SIG-M5 (cell line): ENCODE measurements around the gene TMEM59.
"Not testable (repeated sequence)": the region's sequence is repeated elsewhere in the genome, so short reads cannot be mapped to it uniquely, and the experiment has no call there.

Source experiments
- DNase-seq: peaks from one replicate; lab custom pipeline; 2025; lab: John Stamatoyannopoulos, UW

TMEM59 gene

GRCh38 chr1:54012863-54013262, 40.1 kb downstream of the TMEM59 start:
- DNase-seq = no peak

GRCh38 chr1:54012008-54012325, 41.0 kb downstream of the TMEM59 start:
- no peak for DNase-seq

DNA sequence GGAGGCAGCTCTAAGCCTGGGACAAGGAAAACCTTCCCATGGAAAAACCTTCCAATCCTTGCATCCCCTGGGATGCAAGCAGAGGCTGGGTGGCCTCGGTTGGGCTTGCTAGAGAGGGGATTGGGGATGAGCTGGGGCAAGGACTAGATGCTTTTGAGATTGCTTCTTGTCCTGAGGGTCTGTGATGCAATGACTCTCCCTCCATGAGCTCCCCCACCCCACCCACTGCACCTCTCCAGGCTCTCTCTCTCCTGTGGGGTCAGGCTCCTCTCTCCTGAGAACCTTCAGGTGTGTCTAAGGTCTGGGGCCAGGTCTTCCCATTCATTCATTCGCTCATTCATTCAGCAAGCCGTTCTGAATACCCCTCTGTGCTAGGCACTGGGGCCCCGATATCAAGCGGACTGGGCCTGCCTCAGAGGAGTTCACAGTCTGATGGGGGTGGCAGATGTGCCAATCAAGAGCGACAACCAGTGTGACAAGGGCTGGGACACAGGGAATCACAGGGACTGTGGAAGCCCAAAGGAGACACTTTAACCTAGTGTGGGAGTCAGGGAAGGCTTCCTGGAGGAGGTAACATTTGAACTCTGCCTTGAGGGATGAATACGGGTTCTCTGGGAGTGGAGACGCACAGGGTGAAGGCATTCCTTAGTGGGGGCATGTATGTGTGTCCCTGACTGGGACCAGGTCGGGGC, 41.5 kb downstream of the TMEM59 start:
- no peak for DNase-seq

- DNase-seq = no peak
Observed at GRCh38 chr1:54010415-54011117, 42.4 kb downstream of the TMEM59 start.

GRCh38 chr1:54009406-54009805, 43.6 kb downstream of the TMEM59 start:
- no peak for DNase-seq

- no peak for DNase-seq
Observed at GRCh38 chr1:54008876-54009275, 44.1 kb downstream of the TMEM59 start.

DNA sequence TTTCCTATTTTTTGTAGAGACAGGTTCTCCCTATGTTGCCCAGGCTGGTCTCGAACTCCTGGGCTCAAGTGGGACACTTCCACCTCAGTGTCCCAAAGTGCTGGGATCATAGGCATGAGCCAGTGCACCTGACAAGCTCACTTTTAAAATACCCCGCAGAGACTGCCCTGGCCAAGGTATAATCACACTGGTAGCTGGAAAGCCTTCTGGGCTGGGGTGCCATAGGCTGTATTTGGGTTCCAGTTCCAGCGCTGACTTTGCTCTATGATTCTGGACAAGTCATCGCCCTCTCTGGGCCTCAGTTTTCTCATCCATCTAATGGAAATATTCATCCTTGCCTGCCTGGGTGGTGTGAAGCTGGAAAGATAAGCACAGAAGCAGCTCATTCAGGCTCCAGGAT, 45.4 kb downstream of the TMEM59 start:
- DNase-seq = no peak

DNA sequence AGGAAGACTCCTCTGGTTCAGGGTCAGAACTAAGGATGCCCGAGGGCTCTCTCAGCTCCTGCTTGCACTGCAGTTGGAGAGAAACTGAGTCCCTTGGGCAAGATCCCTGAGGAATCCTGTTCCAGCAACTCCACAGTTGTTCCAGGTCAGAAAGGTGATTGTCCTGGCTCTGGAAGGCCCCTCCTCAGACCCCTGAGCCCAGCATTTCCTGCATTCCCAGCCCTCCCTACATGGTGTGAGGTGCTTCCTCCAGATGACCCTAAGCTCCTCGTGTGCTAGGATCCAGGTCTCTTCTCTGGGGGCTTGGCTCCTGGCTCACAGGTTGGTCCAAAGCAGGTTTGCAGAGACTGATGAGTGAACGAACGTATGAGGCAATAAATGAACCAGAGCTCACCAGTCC, 46.5 kb downstream of the TMEM59 start:
- no peak for DNase-seq

- DNase-seq = no peak
Observed at GRCh38 chr1:54004481-54005049, 48.4 kb downstream of the TMEM59 start.

- DNase-seq = not testable (repeated sequence)
Observed at GRCh38 chr1:54003750-54004480, 49.1 kb downstream of the TMEM59 start.

GRCh38 chr1:54003249-54003646, 49.8 kb downstream of the TMEM59 start:
- no peak for DNase-seq

- DNase-seq = no peak
Observed at GRCh38 chr1:54002544-54003248, 50.3 kb downstream of the TMEM59 start.

DNA sequence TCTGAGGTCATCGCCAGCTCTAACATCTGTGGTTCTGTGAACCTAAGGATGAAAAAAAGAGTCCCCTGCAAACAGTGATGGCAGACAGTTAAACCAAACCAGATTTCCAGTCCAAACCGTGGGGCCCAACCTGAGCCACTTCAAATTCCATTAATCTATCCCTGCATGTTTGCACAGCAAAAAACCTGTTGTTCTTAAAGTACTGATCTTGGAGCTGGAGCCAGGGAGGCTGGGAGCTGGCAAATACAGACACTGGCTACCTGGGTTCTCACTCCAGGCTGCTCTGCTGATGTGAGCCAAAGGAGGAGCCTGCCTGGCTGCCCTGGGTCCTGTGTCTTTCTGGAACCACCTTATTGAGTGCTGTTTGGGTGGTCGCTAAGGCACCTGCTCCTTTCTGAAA, 51.4 kb downstream of the TMEM59 start:
- DNase-seq = no peak

- DNase-seq = no peak
Observed at GRCh38 chr1:53999920-54000319, 53.1 kb downstream of the TMEM59 start.

DNA sequence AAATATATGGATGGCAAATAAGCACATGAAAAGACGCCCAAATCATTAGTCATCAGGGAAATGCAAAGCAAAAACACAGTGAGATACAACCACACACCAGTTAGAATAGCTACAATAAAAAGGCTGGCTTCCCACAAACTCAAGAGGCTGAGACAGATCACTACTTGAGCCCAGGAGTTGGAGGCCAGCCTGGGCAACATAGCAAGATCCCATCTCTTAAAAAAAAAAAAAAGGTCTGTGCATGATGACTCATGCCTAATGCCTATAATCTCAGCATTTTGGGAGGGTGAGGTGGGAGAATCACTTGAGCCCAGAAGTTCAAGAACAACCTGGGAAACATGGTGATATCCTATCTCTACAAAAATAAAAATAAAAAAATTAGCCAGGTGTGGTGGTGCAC, 54.8 kb downstream of the TMEM59 start:
- no peak for DNase-seq

DNA sequence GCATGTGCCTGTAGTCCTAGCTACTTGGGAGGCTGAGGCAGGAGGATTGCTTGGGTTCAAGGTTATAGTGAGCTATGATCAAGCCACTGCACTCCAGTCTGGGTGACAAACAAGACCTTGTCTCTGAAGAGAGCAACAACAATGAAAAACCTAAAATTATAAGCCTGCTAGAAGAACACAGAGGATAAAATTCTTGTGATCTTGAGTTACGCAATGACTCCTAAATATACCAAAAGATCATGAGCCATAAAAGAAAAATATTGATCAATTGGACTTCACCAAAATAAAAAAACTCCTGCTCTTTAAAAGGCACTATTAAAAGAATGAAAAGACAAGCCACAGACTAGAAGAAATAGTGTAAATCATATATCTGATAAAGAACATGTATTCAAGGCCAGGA, 57.3 kb downstream of the TMEM59 start:
- DNase-seq = no peak

DNA sequence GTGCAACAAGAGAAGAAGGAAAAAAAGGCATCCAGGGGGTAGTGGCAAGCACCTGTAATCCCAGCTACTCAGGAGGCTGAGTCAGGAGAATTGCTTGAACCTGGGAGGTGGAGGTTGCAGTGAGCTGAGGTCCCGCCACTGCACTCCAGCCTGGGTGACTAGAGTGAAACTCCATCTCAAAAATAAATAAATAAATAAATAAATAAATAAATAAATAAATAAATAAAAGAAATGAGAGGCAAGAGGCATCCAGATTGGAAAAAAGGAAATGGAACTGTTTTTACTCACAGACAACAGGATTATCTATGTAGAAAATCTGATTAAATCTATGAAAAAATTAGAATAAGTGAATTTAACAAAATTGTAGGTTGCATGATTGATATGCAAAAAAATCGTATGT, 58.5 kb downstream of the TMEM59 start:
- DNase-seq = not testable (repeated sequence)

DNA sequence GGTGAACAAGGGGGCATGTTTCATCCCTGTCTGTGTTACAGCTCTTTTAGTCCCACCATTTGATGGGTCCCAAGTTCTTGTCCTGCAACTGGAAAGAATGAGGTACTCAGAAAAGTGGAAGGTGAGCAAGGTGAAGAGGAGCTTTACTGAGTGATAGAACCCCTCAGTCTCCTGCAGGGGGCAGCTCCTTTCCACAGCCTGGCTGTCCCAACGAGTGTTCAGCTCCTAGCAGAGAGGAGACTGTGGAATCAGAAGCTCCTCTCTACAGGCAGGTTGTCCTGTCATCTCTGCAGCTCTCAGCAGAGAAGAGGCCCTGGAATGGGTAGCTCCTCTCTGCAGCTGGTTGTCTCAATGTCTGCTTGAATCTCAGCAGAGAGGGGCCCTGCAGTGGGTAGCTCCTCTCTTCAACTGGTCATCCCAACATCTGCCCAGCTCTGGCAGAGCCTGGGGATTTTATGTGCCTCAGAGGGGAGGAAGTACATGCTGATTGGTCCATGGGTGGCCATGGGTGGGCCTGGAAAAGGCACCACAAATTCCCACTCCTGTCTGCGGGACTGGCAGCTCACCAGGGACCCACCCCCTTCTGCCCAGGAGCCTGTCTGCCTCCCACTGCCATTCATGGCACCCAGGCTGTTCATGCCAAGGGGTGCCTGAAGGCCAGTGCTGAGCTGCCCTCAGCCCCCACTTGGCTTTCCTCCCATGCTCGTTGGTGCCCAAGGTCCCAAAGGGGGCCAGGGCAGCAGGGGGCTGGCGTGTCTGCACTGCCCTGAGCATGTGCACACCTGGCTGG, 60.7 kb downstream of the TMEM59 start:
- DNase-seq = no peak

- no peak for DNase-seq
Observed at GRCh38 chr1:53987880-53988279, 65.1 kb downstream of the TMEM59 start.

- DNase-seq = no peak
Observed at GRCh38 chr1:53986458-53986857, 66.5 kb downstream of the TMEM59 start.

GRCh38 chr1:53984726-53985125, 68.3 kb downstream of the TMEM59 start:
- DNase-seq = no peak

GRCh38 chr1:53982763-53983104, 70.3 kb downstream of the TMEM59 start:
- DNase-seq = no peak
